ENCODE data around the gene SMC4.
"Not testable (repeated sequence)": the region's sequence is repeated elsewhere in the genome, so short reads cannot be mapped to it uniquely, and the experiment has no call there.

The SMC4 gene

GRCh38 chr3:160447544-160447943 is 48.1 kb downstream of the SMC4 start:
- no peak for DNase-seq

GRCh38 chr3:160448845-160449635 is 49.6 kb downstream of the SMC4 start:
- no peak for DNase-seq

- DNase-seq: peak; percentile 97
These were observed 50.5 kb downstream of the SMC4 start, which contains the start of gene TRIM59 for GRCh38 chr3:160449636-160450598. TRIM59 (minus strand) TSS chr3:160449786; CDS start chr3:160439183, 10,603 bp downstream.

DNA sequence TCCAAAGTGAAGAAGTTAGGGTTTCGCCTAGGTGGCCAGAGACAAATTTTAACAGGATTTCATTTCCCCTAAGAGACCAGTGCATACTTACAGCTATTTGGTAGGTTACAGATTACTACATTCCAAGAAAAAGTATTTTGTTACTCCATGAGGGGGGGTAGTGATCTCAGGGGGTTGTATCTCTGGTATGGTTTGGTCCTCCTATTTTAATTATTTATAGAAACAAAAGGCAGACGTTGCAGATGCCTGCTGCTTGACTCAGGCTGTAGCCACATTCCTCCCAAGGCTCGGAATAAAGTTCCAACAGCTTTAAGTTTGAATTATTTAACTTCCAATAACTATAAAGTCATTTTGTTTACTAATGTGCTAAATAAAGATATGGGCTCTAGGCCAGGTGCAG is 51.4 kb downstream of the SMC4 start:
- DNase-seq: no peak

DNA sequence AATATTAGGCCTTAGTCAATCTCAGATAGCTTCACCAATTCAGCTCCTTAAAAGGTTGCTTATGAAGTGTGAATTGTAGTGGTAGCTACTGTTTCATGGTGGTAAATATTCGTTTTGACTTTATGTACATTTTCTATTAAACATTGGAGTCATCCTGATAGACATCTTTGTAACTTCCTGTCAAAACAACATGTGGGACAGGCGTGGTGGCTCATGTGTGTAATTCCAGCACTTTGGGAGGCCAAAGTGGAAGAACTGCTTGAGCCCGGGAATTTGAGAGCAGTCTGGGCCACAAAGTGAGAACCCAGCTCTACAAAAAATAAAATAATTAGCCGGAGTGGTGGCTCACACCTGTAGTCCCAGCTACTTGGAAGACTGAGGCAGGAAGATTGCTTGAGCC is 52.2 kb downstream of the SMC4 start:
- DNase-seq: no peak

DNA sequence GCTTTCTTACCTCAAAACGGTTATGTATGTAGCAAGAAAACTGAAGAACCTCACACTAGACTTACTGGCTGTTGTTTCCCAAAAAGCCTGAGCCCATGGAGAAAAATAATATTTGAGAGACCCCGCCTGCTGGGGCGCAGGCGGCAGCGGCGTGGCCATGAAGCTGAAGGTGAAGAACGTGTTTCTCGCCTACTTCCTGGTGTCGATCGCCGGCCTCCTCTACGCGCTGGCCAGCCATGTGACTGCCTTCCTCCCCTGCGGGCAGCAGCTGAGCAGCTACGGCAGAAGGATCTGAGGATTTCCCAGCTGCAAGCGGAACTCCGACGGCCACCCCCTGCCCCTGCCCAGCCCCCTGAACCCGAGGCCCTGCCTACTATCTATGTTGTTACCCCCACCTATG is 52.8 kb downstream of the SMC4 start:
- not testable (repeated sequence) for DNase-seq

DNA sequence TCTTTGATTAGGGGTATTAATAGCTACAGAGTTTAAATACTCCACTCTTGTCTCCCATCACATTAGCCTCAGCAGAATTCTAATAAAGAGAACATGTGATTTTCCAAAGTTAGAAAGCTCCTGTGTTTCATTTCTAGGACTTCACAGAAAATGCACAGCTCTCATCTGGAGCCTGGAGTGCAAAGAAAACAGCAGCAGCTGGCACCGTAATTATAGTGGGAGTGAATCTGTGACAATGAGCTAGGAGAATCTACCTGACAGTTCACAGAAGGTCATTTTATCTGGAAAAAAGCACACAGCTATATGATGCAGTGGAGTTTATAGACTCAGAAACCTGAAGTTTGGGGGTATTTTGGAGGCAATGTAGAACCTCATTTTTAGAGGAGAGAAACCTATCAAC is 55.5 kb downstream of the SMC4 start:
- no peak for DNase-seq

DNA sequence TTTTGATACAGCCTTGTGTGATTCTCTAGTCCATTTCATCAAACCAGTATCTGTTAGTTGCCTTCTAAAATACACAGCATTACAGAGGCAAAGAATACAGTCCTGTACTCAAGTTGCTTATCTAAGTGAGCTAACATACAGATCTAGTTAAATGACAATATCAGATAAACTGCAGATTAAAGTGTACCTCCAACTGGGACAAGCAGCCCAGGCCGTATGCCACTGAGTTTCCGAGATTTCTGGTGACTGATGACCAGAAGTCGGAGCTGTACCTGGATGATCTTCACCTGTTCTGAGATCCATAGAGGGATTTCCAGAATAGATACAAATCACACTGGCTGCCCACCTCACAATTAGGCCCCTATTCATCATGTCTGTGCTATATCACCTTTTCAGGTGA is 56.4 kb downstream of the SMC4 start:
- no peak for DNase-seq

- DNase-seq: no peak
These were observed 58.7 kb downstream of the SMC4 start for GRCh38 chr3:160458151-160458550.

DNA sequence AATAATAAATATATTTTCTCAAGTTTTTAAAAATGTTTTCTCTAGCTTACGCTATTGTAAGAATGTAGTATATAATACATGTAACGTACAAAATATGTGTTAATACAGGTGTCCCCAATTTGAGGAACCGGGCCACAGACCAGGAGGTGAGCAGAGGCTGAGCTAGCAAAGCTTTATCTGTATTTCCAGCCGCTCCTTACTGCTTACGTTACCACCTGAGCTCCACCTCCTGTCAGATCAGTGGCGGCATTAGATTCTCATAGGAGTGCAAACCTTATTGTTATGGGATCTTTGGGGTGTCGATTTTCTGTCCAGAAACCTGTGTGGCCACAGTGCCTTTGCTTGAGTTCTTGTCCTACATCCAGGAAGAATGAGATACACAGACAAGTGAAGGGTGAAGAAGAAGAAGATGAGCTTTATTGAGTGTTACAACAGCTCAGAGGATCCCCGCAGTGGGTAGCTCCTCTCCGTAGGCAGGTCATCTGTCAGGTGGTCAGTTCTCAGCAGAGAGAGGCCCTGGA is 60.1 kb downstream of the SMC4 start:
- no peak for DNase-seq

DNA sequence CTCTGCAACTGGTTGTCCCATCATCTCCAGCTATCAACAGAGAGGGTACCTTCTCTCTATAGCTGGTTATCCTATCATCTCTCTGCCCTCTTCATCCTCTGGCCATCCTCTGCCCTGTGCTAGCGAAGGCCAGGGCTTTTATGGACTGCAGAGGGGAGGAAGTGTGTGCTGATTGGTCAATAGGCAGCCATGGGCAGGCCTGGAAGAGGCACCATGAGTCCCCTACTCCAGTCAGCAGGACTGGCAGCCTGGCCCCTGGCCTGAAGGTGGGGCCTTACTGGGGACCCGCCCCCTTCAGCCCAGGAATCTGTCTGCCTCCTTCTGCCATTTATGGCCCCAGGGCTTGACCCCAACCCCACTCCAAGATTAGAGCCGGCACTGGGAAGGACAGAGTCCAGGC is 60.6 kb downstream of the SMC4 start:
- no peak for DNase-seq

GRCh38 chr3:160464321-160464720 is 64.9 kb downstream of the SMC4 start:
- DNase-seq: no peak

GRCh38 chr3:160464971-160465370 is 65.5 kb downstream of the SMC4 start:
- no peak for DNase-seq

GRCh38 chr3:160470181-160470580 is 70.7 kb downstream of the SMC4 start:
- DNase-seq: no peak

- no peak for DNase-seq
These were observed 72.4 kb downstream of the SMC4 start for GRCh38 chr3:160471892-160472291.

DNA sequence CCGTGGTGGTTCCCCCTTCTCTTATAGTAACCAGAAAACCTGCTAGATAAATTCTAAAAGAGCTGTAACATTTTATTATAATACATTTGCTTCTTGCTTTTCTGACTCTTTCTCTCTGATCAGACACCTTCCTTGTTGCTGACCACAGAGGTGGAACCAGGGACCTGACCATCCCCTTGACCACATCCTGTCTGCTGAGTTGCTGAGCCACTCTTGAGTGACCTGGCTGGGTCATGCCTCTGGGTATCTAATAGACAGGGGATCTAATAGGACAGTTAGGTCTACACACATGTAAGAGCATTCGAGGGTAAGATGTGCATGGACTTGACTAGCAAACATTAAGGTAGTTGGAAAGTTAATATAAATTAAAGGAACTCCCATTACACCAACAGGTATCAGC is 72.9 kb downstream of the SMC4 start:
- DNase-seq: no peak

- DNase-seq: no peak
These were observed 73.8 kb downstream of the SMC4 start for GRCh38 chr3:160473221-160473620.

- no peak for DNase-seq
These were observed 74.5 kb downstream of the SMC4 start for GRCh38 chr3:160473978-160474377.

GRCh38 chr3:160474416-160474838 is 75.0 kb downstream of the SMC4 start:
- DNase-seq: no peak

GRCh38 chr3:160475153-160475552 is 75.7 kb downstream of the SMC4 start:
- no peak for DNase-seq

- no peak for DNase-seq
These were observed 76.4 kb downstream of the SMC4 start for GRCh38 chr3:160475884-160476283.

DNA sequence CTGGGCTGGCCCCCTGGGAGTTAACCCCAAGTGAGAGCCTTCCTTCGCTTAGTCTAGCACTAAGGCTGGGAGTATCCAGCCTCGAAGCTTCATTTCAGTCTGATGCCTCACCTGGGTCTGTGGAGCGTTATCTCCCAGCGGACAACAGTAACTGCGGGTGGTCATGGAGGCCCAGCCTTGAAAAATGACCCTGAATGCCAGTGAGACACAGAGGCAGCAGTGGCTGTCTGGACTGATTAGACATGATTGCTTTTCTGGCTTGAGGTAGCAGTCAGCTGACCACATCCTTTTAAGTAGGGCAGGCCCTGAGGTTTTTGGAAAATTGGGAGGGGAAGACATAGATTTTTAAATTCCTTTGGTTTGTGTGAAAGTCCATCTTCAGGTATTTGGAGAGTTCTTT is 78.3 kb downstream of the SMC4 start:
- no peak for DNase-seq

DNA sequence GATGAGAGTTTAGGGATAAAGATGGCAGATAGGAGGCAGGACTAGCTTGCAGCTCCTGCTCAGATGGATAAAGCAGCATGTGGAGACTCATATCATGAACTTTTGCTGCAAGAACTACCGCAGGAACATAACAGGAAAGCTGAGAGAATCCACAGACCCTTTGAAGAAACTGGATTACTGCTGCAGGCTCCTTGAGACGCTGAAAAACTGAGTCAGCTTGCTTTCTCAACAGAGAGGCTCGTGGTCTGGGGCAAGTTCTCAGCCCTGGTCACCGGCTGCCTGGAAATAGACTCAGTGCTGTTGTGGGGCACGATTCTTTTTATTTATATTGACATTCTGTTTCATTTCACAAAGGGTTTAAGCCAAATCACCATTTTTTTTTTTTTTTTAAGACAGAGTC is 78.9 kb downstream of the SMC4 start:
- no peak for DNase-seq

DNA sequence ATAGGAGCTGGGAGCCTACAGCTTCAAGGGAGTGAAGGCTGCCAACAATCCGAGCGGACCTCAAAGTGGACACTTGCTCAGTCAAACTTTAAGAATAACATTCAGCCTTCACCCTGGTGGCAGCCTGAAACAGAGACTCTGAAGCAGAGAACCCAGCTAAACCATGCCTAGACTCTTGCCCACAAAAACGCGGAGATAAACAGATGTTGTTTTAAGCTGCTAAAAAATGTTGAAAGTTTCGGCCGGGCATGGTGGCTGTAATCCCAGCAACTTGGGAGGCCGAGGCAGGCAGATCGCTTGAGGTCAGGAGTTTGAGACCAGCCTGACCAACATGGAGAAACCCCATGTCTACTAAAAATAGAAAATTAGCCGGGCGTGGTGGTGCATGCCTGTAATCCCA is 79.9 kb downstream of the SMC4 start:
- DNase-seq: no peak
